ENCODE data around the gene MACF1.
"Not testable (repeated sequence)": the region's sequence is repeated elsewhere in the genome, so short reads cannot be mapped to it uniquely, and the experiment has no call there.

DNA sequence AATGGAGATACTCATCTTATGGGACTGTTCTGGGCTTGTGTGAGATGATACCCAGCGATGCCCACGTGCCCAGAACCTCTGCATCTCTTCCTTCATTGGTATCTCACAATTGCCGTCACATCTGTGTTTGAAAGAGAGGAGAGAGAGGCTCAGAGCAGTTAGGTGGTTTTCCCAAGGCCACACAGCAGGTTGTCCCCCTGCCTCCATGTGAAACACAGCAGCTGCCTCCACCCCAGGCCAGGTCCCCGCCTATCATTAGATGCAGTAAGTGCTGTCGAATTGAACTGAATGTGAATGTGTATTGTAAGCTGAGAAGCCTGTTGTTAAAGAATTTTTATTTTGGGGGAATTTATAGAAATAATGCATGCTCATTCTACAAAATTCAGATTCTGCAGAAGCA lies 292.0 kb downstream of the MACF1 start:
- not testable (repeated sequence) for TF ChIP-seq CTCF, POLR2A (IDR thresholded peaks at IDR 0.05)

Data from uterus (tissue), 2 donors.